ENCODE measurements around the gene RBFOX2. TPM values are rescaled to one million over a fixed set of nuclear protein-coding genes. Genes with fewer than 3 reads are reported as not detected.

The RBFOX2 gene
- total and polyA plus RNA-seq, 2 of the 8 experiments (the other 6 are each of a cell fraction or from before 2014, with no cell fraction given) = 121 to 122 TPM

GRCh38 chr22:35921777-35922176 lies 106.8 kb downstream of the RBFOX2 start:
- Histone ChIP-seq H4K8ac (ENCODE audit: extremely low read depth, insufficient read depth, low read length) (no peak overlapping the region), H3K4me2 (ENCODE audit: insufficient read depth in 1 of 2, low read depth in 2 of 2, low read length in 2 of 2) (no peak overlapping the region), H3K27me3 (replicated peaks in 1 of 4; ENCODE audit: control insufficient read depth in 3 of 4, extremely low read depth in 1 of 4, insufficient read depth in 3 of 4, low read length in 3 of 4) (no peaks in the 10 kb centered on the region), H2BK15ac (ENCODE audit: low read length) (no peak overlapping the region), H2AFZ (ENCODE audit: low read length) (no peak overlapping the region), H3K18ac (ENCODE audit: extremely low read depth, low read length) (no peak overlapping the region), H2BK5ac (ENCODE audit: low read depth, low read length) (peak overlapping the region; percentile 27; the same call in 1 of the 2 replicates), H4K5ac (ENCODE audit: insufficient read length, low read depth, low read length) (no peak overlapping the region), H3K4me1 (replicated peaks in 1 of 4; ENCODE audit: control insufficient read depth in 3 of 4, insufficient read depth in 4 of 4, low read length in 3 of 4) (peaks cover 0 to 7% (median 0%) of the 10 kb centered on the region in 4 experiments; a peak in 1 of 7 replicates), H3K4ac (replicated peaks; ENCODE audit: insufficient read length, low read depth, low read length) (no peak overlapping the region), H3K79me2 (ENCODE audit: control insufficient read depth in 1 of 2, insufficient read depth in 2 of 2, low read length in 2 of 2) (peaks cover 0 to 73% of the 10 kb centered on the region in 2 experiments; a peak in 3 of 4 replicates), H4K20me1 (replicated peaks in 1 of 2; ENCODE audit: control insufficient read depth in 1 of 2, insufficient read depth in 2 of 2, low read length in 2 of 2) (peaks cover 0 to 7% of the 10 kb centered on the region in 2 experiments), H2AK5ac (ENCODE audit: low read depth, low read length) (no peak overlapping the region), H3K79me1 (ENCODE audit: low read depth, low read length) (no peaks in the 10 kb centered on the region; the same call in 1 of the 2 replicates), H3K27ac (ENCODE audit: low read depth, low read length) (no peak overlapping the region), H3K36me3 (ENCODE audit: control insufficient read depth in 2 of 4, insufficient read depth in 4 of 4, low read length in 3 of 4) (no peaks in the 10 kb centered on the region), H3K9ac (replicated peaks in 1 of 4; ENCODE audit: extremely low read depth in 1 of 4, low read depth in 3 of 4, low read length in 3 of 4) (no peak overlapping the region), H3K23me2 (ENCODE audit: low read depth, low read length) (no peaks in the 10 kb centered on the region), H3K14ac (ENCODE audit: insufficient read length) (no peak overlapping the region), H3K23ac (ENCODE audit: insufficient read length) (no peak overlapping the region), H3K4me3 (ENCODE audit: extremely low read depth in 1 of 4, insufficient read depth in 2 of 4, low read depth in 3 of 4, low read length in 4 of 4) (no peak overlapping the region), H4K91ac (replicated peaks; ENCODE audit: insufficient read length, low read length) (no peak overlapping the region), H3K9me3 (ENCODE audit: insufficient read depth in 2 of 2, low read depth in 1 of 2, low read length in 1 of 2) (no peaks in the 10 kb centered on the region), H2BK20ac (ENCODE audit: low read length) (no peak overlapping the region), H2BK120ac (replicated peaks; ENCODE audit: low read depth, low read length) (no peak overlapping the region), H3K56ac (replicated peaks; ENCODE audit: insufficient read length, low read depth, low read length) (no peak overlapping the region), H2BK12ac (ENCODE audit: low read depth, low read length) (no peak overlapping the region)
- TF ChIP-seq JUND (IDR thresholded peaks at IDR 0.05; ENCODE audit: low read length) (0 out of 2 replicates have a peak, but pooled peaks have one; percentile 51), RAD21 (IDR thresholded peaks at IDR 0.05 in 1 of 2, conservative IDR thresholded peaks at IDR 0.05 in 1 of 2; ENCODE audit: low read depth in 2 of 2, low read length in 2 of 2) (peak; percentile 88 to 92), POLR2A (IDR thresholded peaks at IDR 0.05; ENCODE audit: control extremely low read depth in 1 of 2, low read depth in 2 of 2, low read length in 2 of 2) (no peak), BACH1 (IDR thresholded peaks at IDR 0.05; ENCODE audit: low read length) (peak; percentile 57; the same call in 1 of the 2 replicates), JUN (IDR thresholded peaks at IDR 0.05; ENCODE audit: low read depth, low read length) (no peak), CEBPB (IDR thresholded peaks at IDR 0.05; ENCODE audit: low read depth, low read length) (0 out of 2 replicates have a peak, but pooled peaks have one; percentile 15), CTCF (IDR thresholded peaks at IDR 0.05; ENCODE audit: control extremely low read depth in 1 of 3, insufficient read depth in 1 of 3, low read depth in 1 of 3, low read length in 3 of 3) (peak; percentile 48 to 74 (median 70))
- POLR2A ChIA-PET (ENCODE audit: partially characterized antibody) = no interaction called here
- DNase-seq (ENCODE audit: low read depth in 1 of 2, low spot score in 2 of 2) (peak in 1 of 2 experiments; percentile 59), FAIRE-seq (peak; percentile 88)
- CTCF ChIA-PET (ENCODE audit: partially characterized antibody) = interaction anchor here (0.7 to 2.9 kb wide), 15 partner anchors 8 to 291 kb away, joined by 3 to 12 read pairs (median 3); no protein-coding TSS in a partner anchor

Measured in H1 (cell line).